Subcutaneous adipose tissue (tissue), 4 donors: ENCODE results near the gene IFT122. TPM values are rescaled to one million over a fixed set of nuclear protein-coding genes. Genes with fewer than 3 reads are reported as not detected.

Source experiments
- CTCF ChIP-seq: fragments of 450-650 bp; IDR thresholded peaks from one replicate; pipeline ENCODE4 v1.5.1; 2016; ENCODE audit warnings: low read depth, mild to moderate bottlenecking, control low read depth, antibody characterized with exemption, moderate library complexity
- total RNA-seq, 4 donors: library from RNA; depleted of rRNA; stranded (reverse); fragments of >200 nt; gene quantifications; one replicate each; pipeline ENCODE4 v1.1.0, GENCODE V29; 2016

IFT122 gene
- total RNA-seq, 4 donors from 2014 or later: 26.4 to 57.3 (median 45.3) TPM

DNA sequence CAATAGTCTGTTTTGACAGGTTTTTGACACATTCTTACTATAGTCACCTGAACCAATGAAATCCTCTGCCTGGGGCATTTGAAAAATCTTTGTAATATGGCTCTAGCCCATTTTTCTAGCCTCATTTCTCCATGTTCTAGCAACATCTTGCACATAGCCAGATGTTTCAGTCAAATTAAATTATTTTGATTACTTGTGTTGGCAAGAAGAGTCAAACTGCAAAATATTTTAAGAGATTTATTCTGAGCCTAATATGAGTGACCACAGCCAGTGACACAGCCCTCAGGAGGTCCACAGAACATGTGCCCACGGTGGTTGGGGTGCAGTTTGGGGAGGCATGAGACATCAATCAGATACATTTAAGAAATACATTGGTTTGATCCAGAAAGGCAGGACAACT, 6.9 kb downstream of the IFT122 start:
- no peak for TF ChIP-seq CTCF

- TF ChIP-seq CTCF: no peak
Observed at GRCh38 chr3:129448186-129448895, 8.3 kb downstream of the IFT122 start.

DNA sequence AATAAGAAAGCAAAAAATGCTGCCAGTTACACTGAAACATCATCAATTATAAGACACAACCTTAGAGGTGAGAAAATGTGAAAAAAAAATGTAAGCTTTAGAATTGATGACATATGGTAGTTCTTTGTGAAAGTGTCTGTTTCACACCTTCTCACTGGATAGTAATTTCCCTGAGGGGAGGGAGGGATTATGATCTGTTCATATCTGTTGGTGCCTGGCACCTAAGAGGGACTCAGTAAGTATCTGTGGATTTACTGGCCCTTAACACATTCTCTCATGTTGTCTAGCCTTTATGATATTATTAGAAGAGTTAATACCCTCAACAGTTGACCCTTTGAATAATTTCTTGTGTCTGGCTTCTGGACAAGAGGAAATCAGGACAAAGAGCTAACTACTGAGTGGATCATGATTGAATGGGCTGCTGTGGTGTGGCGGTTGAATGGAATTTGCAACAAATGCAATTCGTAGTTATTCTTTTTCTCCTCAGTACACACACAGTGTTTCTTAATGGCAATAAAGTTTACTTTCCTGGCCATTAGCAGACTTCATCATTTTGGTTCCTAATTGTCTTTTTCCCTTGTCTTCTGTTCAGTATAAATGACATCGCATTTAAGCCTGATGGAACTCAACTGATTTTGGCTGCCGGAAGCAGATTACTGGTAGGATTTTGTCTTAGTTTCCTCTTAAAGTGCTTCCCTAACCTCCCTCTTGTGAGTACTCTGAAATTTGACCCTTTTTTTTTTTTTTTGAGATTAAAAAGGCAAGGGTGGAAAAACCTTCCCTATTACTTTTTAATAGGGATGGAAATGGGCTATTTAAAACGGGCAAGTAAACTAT, 9.5 kb downstream of the IFT122 start:
- no peak for TF ChIP-seq CTCF

DNA sequence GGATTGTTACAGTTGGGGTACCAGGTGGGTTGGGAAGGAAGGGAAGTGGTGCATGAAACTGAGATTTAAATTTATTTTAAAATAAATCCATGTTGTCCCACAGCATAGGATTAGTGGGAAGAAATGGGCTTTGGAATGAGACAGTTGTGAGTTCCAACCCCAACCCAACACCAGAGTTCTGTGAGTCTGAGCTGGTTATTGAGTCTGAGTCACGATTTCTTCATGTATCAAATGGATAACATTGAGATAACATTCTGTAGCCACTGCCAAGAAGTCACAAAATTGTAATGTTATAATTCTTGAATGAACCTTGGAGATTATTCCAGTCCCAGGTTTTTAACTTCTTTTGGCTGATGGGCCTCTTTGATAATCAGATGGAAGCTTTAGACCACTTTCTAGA, 13.7 kb downstream of the IFT122 start:
- no peak for TF ChIP-seq CTCF

DNA sequence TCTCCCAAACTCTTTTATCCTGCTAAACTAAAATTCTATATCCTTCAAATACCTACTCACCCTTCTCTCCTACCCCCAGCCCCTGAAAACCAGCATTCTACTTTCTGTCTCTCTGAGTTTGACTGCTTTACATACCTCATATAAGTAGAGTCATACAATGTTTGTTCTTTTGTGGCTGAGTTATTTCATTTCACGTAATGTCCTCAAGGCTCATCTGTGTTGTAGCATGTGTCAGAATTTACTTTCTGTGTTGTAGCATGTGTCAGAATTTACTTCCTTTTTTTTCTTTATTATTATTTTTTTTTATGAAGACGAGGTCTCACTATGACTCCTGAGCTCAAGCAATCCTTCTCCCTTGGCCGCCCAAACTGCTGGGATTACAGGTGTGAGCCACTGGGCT, 20.1 kb downstream of the IFT122 start:
- no peak for TF ChIP-seq CTCF

GRCh38 chr3:129460572-129460971, 20.5 kb downstream of the IFT122 start:
- no peak for TF ChIP-seq CTCF

- no peak for TF ChIP-seq CTCF
Observed at GRCh38 chr3:129461022-129461421, 21.0 kb downstream of the IFT122 start.
